ENCODE results near the gene RIPK4.

GRCh38 chr21:41765973-41766882 is 624 bp downstream of the RIPK4 start:
- TF ChIP-seq CTCF (IDR thresholded peaks at IDR 0.05) (no peak), POLR2AphosphoS5 (IDR thresholded peaks at IDR 0.05) (no peak)

Measured in breast epithelium (tissue), 3 donors.